T-cell (primary cell): Measurements from ENCODE around the gene RIC8B. TPM values are rescaled to one million over a fixed set of nuclear protein-coding genes. Genes with fewer than 3 reads are reported as not detected.

ENCODE experiments used
- ATAC-seq, 4 experiments: fragments of 200-7000 bp in 3 of 4; fragments of 150-1000 bp in 1 of 4; cut with Tn5 transposase; replicated peaks in 1 of 4; 1 replicate in 3 of 4; 2 replicates in 1 of 4; pipeline ENCODE4 v1.10.0; 2021; ENCODE audit warnings: moderate library complexity in 3 of 4, mild to moderate bottlenecking in 2 of 4, moderate number of reproducible peaks in 1 of 4
- CTCF ChIA-PET, 2 donors: fragments of 300-600 bp; sonication (Branson Sonifier 250); formaldehyde crosslinking; loops; one replicate each; lab custom pipeline; 2022; ENCODE audit warnings: antibody characterized with exemption in 2 of 2; lab: Charles Lee
- POLR2A ChIA-PET, 2 donors: fragments of 300-600 bp; sonication (Branson Sonifier 250); formaldehyde crosslinking; loops; one replicate each; lab custom pipeline; 2022; ENCODE audit warnings: antibody characterized with exemption in 2 of 2; lab: Charles Lee
- DNase-seq, 35 experiments: peaks; one replicate each; pipeline versions ENCODE4 v3.0.0 to v3.0.0-alpha.2; 2013 to 2023
- H3K27ac ChIP-seq: one replicate; pipeline ENCODE4 v1.5.1; 2013; ENCODE audit warnings: low read length
- H3K27me3 ChIP-seq, 2 experiments: replicated peaks in 1 of 2; 1 replicate in 1 of 2; 2 replicates in 1 of 2; pipeline versions ENCODE4 v1.6.1 to v1.7.0; 2013; ENCODE audit warnings: low read length in 1 of 2, mixed read lengths in 1 of 2; ENCODE audit not compliant: control insufficient read depth in 2 of 2, insufficient read depth in 2 of 2; ENCODE audit errors: extremely low read depth in 1 of 2
- H3K36me3 ChIP-seq, 2 donors: 1 replicate in 1 of 2; 2 replicates in 1 of 2; pipeline versions ENCODE4 v1.6.1 to v1.7.0; 2013; ENCODE audit warnings: low read length in 1 of 2; ENCODE audit not compliant: control insufficient read depth in 2 of 2, insufficient read depth in 1 of 2; ENCODE audit errors: extremely low read depth in 1 of 2
- H3K4me1 ChIP-seq, 2 experiments: 1 replicate in 1 of 2; 2 replicates in 1 of 2; pipeline versions ENCODE4 v1.6.1 to v1.7.0; 2013; ENCODE audit warnings: low read length in 2 of 2, mixed read lengths in 1 of 2; ENCODE audit not compliant: insufficient read depth in 2 of 2, control insufficient read depth in 1 of 2; ENCODE audit errors: extremely low read depth in 1 of 2
- H3K4me3 ChIP-seq, 2 donors: 1 replicate in 1 of 2; 2 replicates in 1 of 2; pipeline versions ENCODE4 v1.5.1 to v1.7.0; 2013; ENCODE audit warnings: mild to moderate bottlenecking in 2 of 2, low read length in 1 of 2, moderate library complexity in 1 of 2; ENCODE audit not compliant: control insufficient read depth in 1 of 2; ENCODE audit errors: extremely low read depth in 1 of 2
- H3K9me3 ChIP-seq: 2 replicates; pipeline ENCODE4 v1.7.0; 2013
- H3K27ac Mint-ChIP-seq, 2 donors: one replicate each; pipeline ENCODE4 v1.8.0; 2020 to 2021; ENCODE audit warnings: mild to moderate bottlenecking in 2 of 2, mixed read lengths in 2 of 2
- H3K27me3 Mint-ChIP-seq, 2 donors: one replicate each; pipeline ENCODE4 v1.8.0; 2021 to 2022; ENCODE audit warnings: mixed read lengths in 2 of 2
- H3K36me3 Mint-ChIP-seq: one replicate; pipeline ENCODE4 v1.8.0; 2021; ENCODE audit warnings: mixed read lengths
- H3K4me1 Mint-ChIP-seq, 3 donors: one replicate each; pipeline ENCODE4 v1.8.0; 2020 to 2022; ENCODE audit warnings: mixed read lengths in 3 of 3, mild to moderate bottlenecking in 1 of 3
- H3K4me3 Mint-ChIP-seq, 3 donors: one replicate each; pipeline ENCODE4 v1.8.0; 2020 to 2022; ENCODE audit warnings: mild to moderate bottlenecking in 3 of 3, mixed read lengths in 3 of 3, moderate library complexity in 3 of 3
- H3K9me3 Mint-ChIP-seq, 3 donors: one replicate each; pipeline ENCODE4 v1.8.0; 2020 to 2022; ENCODE audit warnings: mixed read lengths in 3 of 3
- WGBS: methylation state at CpG from one replicate; pipeline ENCODE4 v1.1.5; 2013; ENCODE audit warnings: missing lambda C conversion rate; ENCODE audit not compliant: insufficient coverage; 5-methylcytosine and 5-hydroxymethylcytosine counted together
- total RNA-seq, 35 experiments: library from RNA in 6 of 35; stranded (reverse) in 6 of 35; fragments of 120-200 nt in 1 of 35; gene quantifications; one replicate each; pipeline versions ENCODE4 v1.2.1 to v1.2.4 and lab custom pipeline; 2013 to 2026

The RIC8B gene
- total RNA-seq, 5 donors from 2014 or later (not counting 1 experiment from before 2014, with no cell fraction given) = 12.9 to 16.7 (median 13.9) TPM

GRCh38 chr12:106854723-106855122 lies 80.2 kb downstream of the RIC8B start:
- no peak overlapping the region for H3K27ac Mint-ChIP-seq
- H3K4me3 ChIP-seq = no peak overlapping the region

GRCh38 chr12:106855221-106855758 lies 80.8 kb downstream of the RIC8B start:
- 50% methylated on average over 2 of the region's 2 CpGs for WGBS
- H3K4me1 ChIP-seq = peaks cover 3 to 7% of the 10 kb centered on the region in 2 experiments
- peaks cover 30% of the 10 kb centered on the region for H3K36me3 Mint-ChIP-seq
- no peak overlapping the region for H3K4me3 Mint-ChIP-seq
- H3K4me3 ChIP-seq = no peak overlapping the region
- no peaks in the 10 kb centered on the region for H3K27me3 ChIP-seq
- H3K9me3 ChIP-seq = no peaks in the 10 kb centered on the region
- CTCF ChIA-PET = interaction anchor here (0.6 to 2.0 kb wide), 3 partner anchors 13 to 16 kb away, joined by 3 to 5 read pairs (median 4); no protein-coding TSS in a partner anchor
- no peaks in the 10 kb centered on the region for H3K9me3 Mint-ChIP-seq
- no peak overlapping the region for H3K27ac Mint-ChIP-seq
- DNase-seq = peak in 1 of 35 experiments; percentile 7
- POLR2A ChIA-PET = no interaction called here
- no peak overlapping the region for H3K27ac ChIP-seq
- peak in 3 of 4 experiments; percentile 11 to 68 (median 49) for ATAC-seq
- peaks cover 0 to 26% of the 10 kb centered on the region in 2 donors for H3K36me3 ChIP-seq
- no peaks in the 10 kb centered on the region for H3K27me3 Mint-ChIP-seq
- peaks cover 0 to 4% (median 3%) of the 10 kb centered on the region in 3 donors for H3K4me1 Mint-ChIP-seq

More at GRCh38 chr12:106854723-106855122, 80.2 kb downstream of the RIC8B start:
- Mint-ChIP-seq H3K4me3 (no peak overlapping the region), H3K9me3 (no peaks in the 10 kb centered on the region), H3K27me3 (no peaks in the 10 kb centered on the region), H3K4me1 (peaks cover 0 to 4% (median 3%) of the 10 kb centered on the region in 3 donors), H3K36me3 (peaks cover 27% of the 10 kb centered on the region)
- no peak overlapping the region for H3K27ac ChIP-seq
- no peaks in the 10 kb centered on the region for H3K9me3 ChIP-seq
- 100% methylated on average over 1 of the region's 4 CpGs for WGBS
- no peak for DNase-seq
- H3K36me3 ChIP-seq = peaks cover 2 to 21% of the 10 kb centered on the region in 2 donors
- peaks cover 3 to 7% of the 10 kb centered on the region in 2 experiments for H3K4me1 ChIP-seq
- CTCF ChIA-PET = interaction anchor here (2.0 kb wide), 2 partner anchors 12 to 13 kb away, joined by 4 to 5 read pairs; no protein-coding TSS in a partner anchor
- no peak for ATAC-seq
- POLR2A ChIA-PET = no interaction called here
- no peaks in the 10 kb centered on the region for H3K27me3 ChIP-seq

GRCh38 chr12:106861984-106862916 lies 87.8 kb downstream of the RIC8B start:
- no peak overlapping the region for H3K27ac Mint-ChIP-seq
- peaks cover 0 to 33% of the 10 kb centered on the region in 2 donors for H3K36me3 ChIP-seq
- WGBS = no CpG with 5 or more reads among the region's 3 CpGs
- ATAC-seq (no peak), DNase-seq (no peak)
- no peaks in the 10 kb centered on the region for H3K27me3 Mint-ChIP-seq
- H3K4me3 Mint-ChIP-seq = no peak overlapping the region
- no peak overlapping the region for H3K4me3 ChIP-seq
- POLR2A ChIA-PET = no interaction called here
- H3K4me1 ChIP-seq = no peaks in the 10 kb centered on the region
- H3K9me3 ChIP-seq = no peaks in the 10 kb centered on the region
- H3K36me3 Mint-ChIP-seq = peaks cover 47% of the 10 kb centered on the region
- CTCF ChIA-PET = interaction anchor here in 1 of 2 donors (0.6 kb wide), 1 partner anchor 339 kb away, joined by 7 read pairs; no protein-coding TSS in a partner anchor
- no peaks in the 10 kb centered on the region for H3K27me3 ChIP-seq
- H3K4me1 Mint-ChIP-seq = peaks cover 0 to 7% (median 1%) of the 10 kb centered on the region in 3 donors
- no peaks in the 10 kb centered on the region for H3K9me3 Mint-ChIP-seq
- H3K27ac ChIP-seq = no peak overlapping the region

- H3K27me3 ChIP-seq = no peaks in the 10 kb centered on the region
- no CpG with 5 or more reads among the region's 1 CpG for WGBS
- peaks cover 0 to 37% of the 10 kb centered on the region in 2 donors for H3K36me3 ChIP-seq
- Mint-ChIP-seq H3K4me3 (no peak overlapping the region), H3K9me3 (no peaks in the 10 kb centered on the region), H3K27me3 (no peaks in the 10 kb centered on the region), H3K4me1 (peaks cover 0 to 7% (median 1%) of the 10 kb centered on the region in 3 donors), H3K36me3 (peaks cover 51% of the 10 kb centered on the region), H3K27ac (no peak overlapping the region)
- no peak for DNase-seq
- no peak for ATAC-seq
- H3K4me1 ChIP-seq = no peaks in the 10 kb centered on the region
- POLR2A ChIA-PET = no interaction called here
- H3K27ac ChIP-seq = no peak overlapping the region
- H3K4me3 ChIP-seq = no peak overlapping the region
- CTCF ChIA-PET = no interaction called here
- H3K9me3 ChIP-seq = no peaks in the 10 kb centered on the region
Measured at GRCh38 chr12:106863189-106863588, 88.7 kb downstream of the RIC8B start.

- H3K36me3 ChIP-seq = peaks cover 4 to 19% of the 10 kb centered on the region in 2 donors
- H3K4me3 ChIP-seq = no peak overlapping the region
- H3K4me1 ChIP-seq = no peaks in the 10 kb centered on the region
- CTCF ChIA-PET = interaction anchor here in 1 of 2 donors (0.5 kb wide), 1 partner anchor 151 kb away, joined by 9 read pairs; no protein-coding TSS in a partner anchor
- H3K27ac Mint-ChIP-seq = no peak overlapping the region
- DNase-seq (no peak), ATAC-seq (no peak)
- no peaks in the 10 kb centered on the region for H3K27me3 Mint-ChIP-seq
- H3K36me3 Mint-ChIP-seq = peaks cover 40% of the 10 kb centered on the region
- WGBS = 60% methylated on average over 3 of the region's 3 CpGs
- no peaks in the 10 kb centered on the region for H3K9me3 ChIP-seq
- POLR2A ChIA-PET = interaction anchor here in 1 of 2 donors (0.6 kb wide), 1 partner anchor 108 kb away, joined by 7 read pairs; no protein-coding TSS in a partner anchor
- no peaks in the 10 kb centered on the region for H3K9me3 Mint-ChIP-seq
- H3K4me1 Mint-ChIP-seq = peaks cover 0 to 7% (median 1%) of the 10 kb centered on the region in 3 donors
- H3K27me3 ChIP-seq = no peaks in the 10 kb centered on the region
- no peak overlapping the region for H3K4me3 Mint-ChIP-seq
- no peak overlapping the region for H3K27ac ChIP-seq
Measured at GRCh38 chr12:106865683-106866082, 91.2 kb downstream of the RIC8B start.

- DNase-seq = no peak
- Mint-ChIP-seq H3K27me3 (no peaks in the 10 kb centered on the region), H3K36me3 (peaks cover 43% of the 10 kb centered on the region), H3K27ac (no peak overlapping the region), H3K4me3 (no peak overlapping the region), H3K9me3 (no peaks in the 10 kb centered on the region), H3K4me1 (peaks cover 0 to 7% (median 1%) of the 10 kb centered on the region in 3 donors)
- no peaks in the 10 kb centered on the region for H3K4me1 ChIP-seq
- ATAC-seq = no peak
- H3K27ac ChIP-seq = no peak overlapping the region
- WGBS = no CpG with 5 or more reads among the region's 5 CpGs
- H3K27me3 ChIP-seq = no peaks in the 10 kb centered on the region
- H3K9me3 ChIP-seq = no peaks in the 10 kb centered on the region
- POLR2A ChIA-PET = interaction anchor here in 1 of 2 donors (0.6 kb wide), 1 partner anchor 109 kb away, joined by 7 read pairs; no protein-coding TSS in a partner anchor
- H3K4me3 ChIP-seq = no peak overlapping the region
- CTCF ChIA-PET = no interaction called here
- peaks cover 4 to 12% of the 10 kb centered on the region in 2 donors for H3K36me3 ChIP-seq
Measured at GRCh38 chr12:106866426-106867080, 92.1 kb downstream of the RIC8B start.
